SK-N-SH treated with all-trans-retinoic acid at 6 μM for 48 hours (cell line): ENCODE data around the gene RNF213.

Experiments used
- ATAC-seq: fragments of 200-7000 bp; cut with Tn5 transposase; 3 replicates; pipeline ENCODE4 v1.9.1; 2020; ENCODE audit warnings: mild to moderate bottlenecking, moderate library complexity
- ARNTL ChIP-seq: fragments of 450-650 bp; formaldehyde crosslinking; IDR thresholded peaks from 2 replicates; pipeline ENCODE4 v1.5.0; 2020; ENCODE audit warnings: low read depth, mild to moderate bottlenecking, moderate library complexity, borderline replicate concordance
- BACH2 ChIP-seq: fragments of 250-450 bp; sonication (Bioruptor Pico); IDR thresholded peaks from 2 replicates; pipeline ENCODE4 v1.9.0; 2021; ENCODE audit warnings: mild to moderate bottlenecking, borderline replicate concordance
- CSDC2 ChIP-seq: fragments of 250-450 bp; sonication (Bioruptor Pico); IDR thresholded peaks from 2 replicates; pipeline ENCODE4 v1.5.0; 2020; ENCODE audit warnings: mild to moderate bottlenecking, moderate library complexity
- GLIS3 ChIP-seq: fragments of 250-450 bp; sonication (Bioruptor Pico); IDR thresholded peaks from 2 replicates; pipeline ENCODE4 v1.5.0; 2020; ENCODE audit warnings: mild to moderate bottlenecking, moderate library complexity
- ISL1 ChIP-seq: fragments of 250-450 bp; sonication (Bioruptor Pico); IDR thresholded peaks from 2 replicates; pipeline ENCODE4 v2.1.2; 2022; ENCODE audit warnings: mild to moderate bottlenecking, moderate library complexity
- OSR1 ChIP-seq: fragments of 250-450 bp; sonication (Bioruptor Pico); IDR thresholded peaks from 2 replicates; pipeline ENCODE4 v1.8.0; 2022; ENCODE audit warnings: moderate library complexity, mild to moderate bottlenecking, inconsistent platforms
- POU6F1 ChIP-seq: fragments of 250-450 bp; sonication (Bioruptor Pico); IDR thresholded peaks from 2 replicates; pipeline ENCODE4 v1.8.0; 2021; ENCODE audit warnings: low read depth, mild to moderate bottlenecking, moderate library complexity, borderline replicate concordance
- PPARA ChIP-seq: fragments of 250-450 bp; sonication (Bioruptor Pico); IDR thresholded peaks from 2 replicates; pipeline ENCODE4 v1.5.0; 2020; ENCODE audit warnings: mild to moderate bottlenecking, borderline replicate concordance
- RARB ChIP-seq: fragments of 250-450 bp; sonication (Bioruptor Pico); IDR thresholded peaks from 2 replicates; pipeline ENCODE4 v1.8.0; 2021; ENCODE audit warnings: mild to moderate bottlenecking, moderate library complexity
- SNAI2 ChIP-seq: fragments of 250-450 bp; sonication (Bioruptor Pico); IDR thresholded peaks from 2 replicates; pipeline ENCODE4 v1.5.0; 2020; ENCODE audit warnings: mild to moderate bottlenecking, moderate library complexity
- TCF4 ChIP-seq: fragments of 250-450 bp; sonication (Bioruptor Pico); IDR thresholded peaks from 2 replicates; pipeline ENCODE4 v1.8.0; 2021; ENCODE audit warnings: mild to moderate bottlenecking, moderate library complexity, borderline replicate concordance
- TSHZ2 ChIP-seq: fragments of 250-450 bp; sonication (Bioruptor Pico); IDR thresholded peaks from 2 replicates; pipeline ENCODE4 v1.5.0; 2020; ENCODE audit warnings: mild to moderate bottlenecking, moderate library complexity
- ZC3H10 ChIP-seq: fragments of 250-450 bp; sonication (Bioruptor Pico); IDR thresholded peaks from 2 replicates; pipeline ENCODE4 v1.5.1; 2021; ENCODE audit warnings: mild to moderate bottlenecking, moderate library complexity
- ZFP3 ChIP-seq: fragments of 250-450 bp; sonication (Bioruptor Pico); IDR thresholded peaks from 2 replicates; pipeline ENCODE4 v1.5.0; 2020; ENCODE audit warnings: mild to moderate bottlenecking, moderate library complexity
- ZFP30 ChIP-seq: fragments of 450-650 bp; formaldehyde crosslinking; IDR thresholded peaks from 2 replicates; pipeline ENCODE4 v1.5.0; 2022; ENCODE audit warnings: mild to moderate bottlenecking, moderate library complexity
- ZNF565 ChIP-seq: fragments of 450-650 bp; formaldehyde crosslinking; conservative IDR thresholded peaks from 2 replicates; pipeline ENCODE4 v1.5.0; 2020; ENCODE audit warnings: low read depth, mild to moderate bottlenecking, moderate library complexity
- ZNF70 ChIP-seq: fragments of 450-650 bp; formaldehyde crosslinking; IDR thresholded peaks from 2 replicates; pipeline ENCODE4 v1.5.0; 2020; ENCODE audit warnings: mild to moderate bottlenecking, moderate library complexity
- ZNF8 ChIP-seq: fragments of 450-650 bp; formaldehyde crosslinking; IDR thresholded peaks from 2 replicates; pipeline ENCODE4 v1.5.0; 2020; ENCODE audit warnings: mild to moderate bottlenecking, moderate library complexity
- TF ChIP-seq, protein P1 (sequence below): fragments of 250-450 bp; sonication (Bioruptor Pico); IDR thresholded peaks from 2 replicates; pipeline ENCODE4 v1.5.1; 2020; ENCODE audit warnings: low read depth, mild to moderate bottlenecking, moderate library complexity
- TF ChIP-seq, protein P2 (sequence below): fragments of 250-450 bp; sonication (Bioruptor Pico); IDR thresholded peaks from 2 replicates; pipeline ENCODE4 v1.8.0; 2020; ENCODE audit warnings: mild to moderate bottlenecking, moderate library complexity, borderline replicate concordance

Gene RNF213

GRCh38 chr17:80365001-80365965 is 104.6 kb downstream of the RNF213 start:
- TF ChIP-seq TCF4 (CRISPR knock-in tag) (no peak), PPARA (CRISPR knock-in tag) (no peak), GLIS3 (CRISPR knock-in tag) (no peak), ZNF8 (no peak), ZNF70 (CRISPR knock-in tag) (no peak), OSR1 (CRISPR knock-in tag) (no peak)
- TF ChIP-seq, all 23 proteins: peak for 0
- no peak for ATAC-seq

DNA sequence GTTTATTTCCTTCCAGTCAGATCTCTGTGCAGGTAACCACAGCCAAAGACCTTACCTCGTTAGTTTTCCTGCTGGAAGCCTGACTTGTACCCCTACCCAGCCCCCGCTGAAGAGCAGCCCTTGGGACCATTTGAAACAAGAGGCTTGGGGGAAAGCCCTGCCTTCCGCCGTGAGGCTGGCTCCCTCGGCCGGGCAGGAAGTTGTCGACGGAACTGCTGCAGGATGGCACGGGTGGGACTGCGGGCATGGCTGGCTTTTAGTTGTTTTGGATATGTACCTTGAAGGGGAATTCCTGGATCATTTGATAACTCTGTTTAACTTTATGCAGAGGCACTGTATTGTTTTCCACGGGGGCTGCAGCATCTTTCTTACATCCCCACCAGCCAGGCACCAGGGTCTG is 105.3 kb downstream of the RNF213 start:
- no peak for ATAC-seq
- no peak for TF ChIP-seq CSDC2 (CRISPR knock-in tag)

- TF ChIP-seq, protein P1, sequence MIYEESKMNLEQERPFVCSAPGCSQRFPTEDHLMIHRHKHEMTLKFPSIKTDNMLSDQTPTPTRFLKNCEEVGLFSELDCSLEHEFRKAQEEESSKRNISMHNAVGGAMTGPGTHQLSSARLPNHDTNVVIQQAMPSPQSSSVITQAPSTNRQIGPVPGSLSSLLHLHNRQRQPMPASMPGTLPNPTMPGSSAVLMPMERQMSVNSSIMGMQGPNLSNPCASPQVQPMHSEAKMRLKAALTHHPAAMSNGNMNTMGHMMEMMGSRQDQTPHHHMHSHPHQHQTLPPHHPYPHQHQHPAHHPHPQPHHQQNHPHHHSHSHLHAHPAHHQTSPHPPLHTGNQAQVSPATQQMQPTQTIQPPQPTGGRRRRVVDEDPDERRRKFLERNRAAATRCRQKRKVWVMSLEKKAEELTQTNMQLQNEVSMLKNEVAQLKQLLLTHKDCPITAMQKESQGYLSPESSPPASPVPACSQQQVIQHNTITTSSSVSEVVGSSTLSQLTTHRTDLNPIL (CRISPR knock-in tag): no peak
- TF ChIP-seq ZFP3 (CRISPR knock-in tag) (no peak), TCF4 (CRISPR knock-in tag) (no peak)
- TF ChIP-seq, protein P2, sequence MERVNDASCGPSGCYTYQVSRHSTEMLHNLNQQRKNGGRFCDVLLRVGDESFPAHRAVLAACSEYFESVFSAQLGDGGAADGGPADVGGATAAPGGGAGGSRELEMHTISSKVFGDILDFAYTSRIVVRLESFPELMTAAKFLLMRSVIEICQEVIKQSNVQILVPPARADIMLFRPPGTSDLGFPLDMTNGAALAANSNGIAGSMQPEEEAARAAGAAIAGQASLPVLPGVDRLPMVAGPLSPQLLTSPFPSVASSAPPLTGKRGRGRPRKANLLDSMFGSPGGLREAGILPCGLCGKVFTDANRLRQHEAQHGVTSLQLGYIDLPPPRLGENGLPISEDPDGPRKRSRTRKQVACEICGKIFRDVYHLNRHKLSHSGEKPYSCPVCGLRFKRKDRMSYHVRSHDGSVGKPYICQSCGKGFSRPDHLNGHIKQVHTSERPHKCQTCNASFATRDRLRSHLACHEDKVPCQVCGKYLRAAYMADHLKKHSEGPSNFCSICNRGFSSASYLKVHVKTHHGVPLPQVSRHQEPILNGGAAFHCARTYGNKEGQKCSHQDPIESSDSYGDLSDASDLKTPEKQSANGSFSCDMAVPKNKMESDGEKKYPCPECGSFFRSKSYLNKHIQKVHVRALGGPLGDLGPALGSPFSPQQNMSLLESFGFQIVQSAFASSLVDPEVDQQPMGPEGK (CRISPR knock-in tag): no peak
- TF ChIP-seq, all 23 proteins: peak for 0
- no peak for ATAC-seq
Measured at GRCh38 chr17:80367503-80367902, 106.9 kb downstream of the RNF213 start.

GRCh38 chr17:80371196-80371595 is 110.5 kb downstream of the RNF213 start:
- TF ChIP-seq SNAI2 (CRISPR knock-in tag) (no peak), OSR1 (CRISPR knock-in tag) (no peak), TCF4 (CRISPR knock-in tag) (no peak), ZFP3 (CRISPR knock-in tag) (no peak), RARB (no peak), ZC3H10 (CRISPR knock-in tag) (no peak), CSDC2 (CRISPR knock-in tag) (no peak), BACH2 (CRISPR knock-in tag) (no peak), POU6F1 (CRISPR knock-in tag) (no peak), ISL1 (CRISPR knock-in tag) (no peak), TSHZ2 (CRISPR knock-in tag) (no peak), ZNF8 (no peak), PPARA (CRISPR knock-in tag) (no peak), ZFP30 (no peak), ARNTL (CRISPR knock-in tag) (no peak), ZNF565 (no peak)
- TF ChIP-seq, protein P1 (CRISPR knock-in tag): no peak
- TF ChIP-seq, protein P2 (CRISPR knock-in tag): no peak
- TF ChIP-seq, all 23 proteins: peak for 0
- no peak for ATAC-seq
